Iris pigment epithelial cell (primary cell): Measurements from ENCODE around the gene SUPV3L1.

Experiments used
- DNase-seq: peaks from one replicate; pipeline ENCODE4 v3.0.0-alpha.2; 2011; ENCODE audit warnings: low read depth

The SUPV3L1 gene

DNA sequence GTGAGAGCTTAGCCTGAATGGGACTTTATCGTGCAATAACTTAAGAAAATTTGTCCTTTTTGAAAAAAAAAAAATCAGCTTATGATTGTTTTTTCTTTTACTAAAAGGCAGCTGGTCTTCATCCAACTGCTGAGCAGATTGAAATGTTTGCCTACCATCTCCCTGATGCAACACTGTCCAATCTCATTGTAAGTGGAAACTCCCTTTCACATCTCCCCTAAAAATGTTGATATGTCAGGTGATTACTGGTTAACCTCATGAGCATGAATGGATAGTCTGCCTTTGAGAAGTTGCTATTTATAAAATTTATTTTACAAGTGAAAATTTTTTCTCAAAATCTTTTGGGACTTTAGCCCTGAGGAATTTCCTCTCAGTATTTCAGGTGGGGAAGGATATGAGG lies 22.3 kb downstream of the SUPV3L1 start:
- peak; percentile 73 for DNase-seq

DNA sequence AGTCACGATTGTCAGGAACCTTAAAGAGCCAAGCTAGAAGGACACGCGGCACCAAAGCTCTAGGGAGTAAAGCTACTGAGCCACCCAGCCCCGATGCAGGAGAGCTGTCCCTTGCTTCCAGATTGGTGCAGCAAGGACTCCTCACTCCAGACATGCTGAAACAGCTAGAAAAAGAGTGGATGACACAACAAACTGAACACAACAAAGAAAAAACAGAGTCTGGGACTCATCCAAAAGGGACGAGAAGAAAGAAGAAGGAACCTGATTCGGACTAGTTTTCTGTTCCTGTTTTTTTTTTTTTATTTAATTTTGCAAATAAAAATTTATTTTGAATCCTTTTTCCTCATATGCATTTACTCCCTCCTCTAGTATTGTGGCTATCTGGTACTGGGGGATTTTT lies 28.7 kb downstream of the SUPV3L1 start:
- DNase-seq = no peak

DNA sequence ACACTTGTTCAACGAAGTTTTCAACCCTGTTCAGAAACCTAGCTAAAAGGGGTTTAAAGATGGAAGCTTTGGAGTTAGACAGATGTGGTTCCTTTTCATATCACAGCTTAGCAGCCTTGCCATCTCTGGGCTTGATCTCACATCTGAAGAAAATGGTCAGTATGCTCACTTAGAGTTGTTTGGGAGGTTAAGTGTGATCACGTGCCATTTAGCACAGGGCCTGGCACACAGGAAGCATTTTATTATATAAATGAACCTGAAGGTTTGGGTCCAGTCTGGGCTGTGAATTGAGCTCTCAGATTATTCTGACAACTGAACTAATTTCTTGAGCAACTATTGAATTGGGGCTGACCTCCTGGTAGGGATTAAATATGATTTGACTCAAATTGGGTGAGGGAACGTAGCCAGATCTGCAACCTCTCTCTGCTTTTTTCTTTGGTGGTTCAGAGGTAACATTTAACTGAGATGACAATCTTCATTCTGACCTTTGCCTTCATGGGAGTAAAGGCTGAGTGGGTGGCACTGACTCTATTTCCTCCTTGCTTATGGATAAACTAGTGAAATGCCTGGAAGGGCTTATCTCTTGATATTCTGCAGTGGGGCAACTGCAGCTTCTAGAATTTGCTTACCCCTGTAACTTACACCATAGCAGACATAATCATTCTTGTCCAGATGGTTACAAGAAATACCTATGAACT lies 29.9 kb downstream of the SUPV3L1 start:
- DNase-seq = no peak

DNA sequence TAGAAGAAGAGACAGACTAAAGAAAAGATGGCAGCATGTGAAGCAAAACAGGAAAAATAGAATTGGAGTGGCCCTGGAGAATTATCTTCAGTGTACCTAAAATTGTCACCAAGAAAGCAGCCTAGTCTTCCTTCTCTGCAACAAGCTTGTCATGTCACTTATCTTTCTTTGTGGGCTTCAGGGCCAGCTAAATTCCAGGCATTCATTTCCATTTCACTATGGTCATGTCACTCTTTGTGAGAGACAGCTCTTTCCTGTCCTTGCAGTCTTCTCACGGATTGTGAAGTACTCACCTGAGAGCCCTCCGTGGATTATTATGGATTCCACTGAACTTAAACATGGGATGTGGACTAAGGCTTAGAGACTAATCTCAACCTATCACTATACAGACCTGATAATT lies 31.1 kb downstream of the SUPV3L1 start:
- no peak for DNase-seq

DNA sequence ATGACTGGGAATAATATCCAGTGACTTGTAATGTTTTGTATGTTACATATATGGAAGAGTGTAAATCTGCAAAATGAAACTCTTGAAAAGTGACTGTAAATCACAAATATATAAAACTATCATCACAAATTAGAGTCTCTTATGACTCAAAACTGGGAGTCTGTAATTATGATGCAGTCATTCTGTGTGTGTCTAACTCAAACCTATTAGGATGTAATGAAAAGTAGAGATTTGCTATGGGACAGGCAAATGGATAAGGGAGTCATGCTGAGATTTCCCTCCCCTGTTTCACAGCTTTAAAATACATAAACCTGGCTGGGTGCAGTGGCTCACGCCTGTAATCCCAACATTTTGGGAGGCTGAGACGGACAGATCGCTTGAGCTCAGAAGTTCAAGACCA lies 31.5 kb downstream of the SUPV3L1 start:
- no peak for DNase-seq

DNA sequence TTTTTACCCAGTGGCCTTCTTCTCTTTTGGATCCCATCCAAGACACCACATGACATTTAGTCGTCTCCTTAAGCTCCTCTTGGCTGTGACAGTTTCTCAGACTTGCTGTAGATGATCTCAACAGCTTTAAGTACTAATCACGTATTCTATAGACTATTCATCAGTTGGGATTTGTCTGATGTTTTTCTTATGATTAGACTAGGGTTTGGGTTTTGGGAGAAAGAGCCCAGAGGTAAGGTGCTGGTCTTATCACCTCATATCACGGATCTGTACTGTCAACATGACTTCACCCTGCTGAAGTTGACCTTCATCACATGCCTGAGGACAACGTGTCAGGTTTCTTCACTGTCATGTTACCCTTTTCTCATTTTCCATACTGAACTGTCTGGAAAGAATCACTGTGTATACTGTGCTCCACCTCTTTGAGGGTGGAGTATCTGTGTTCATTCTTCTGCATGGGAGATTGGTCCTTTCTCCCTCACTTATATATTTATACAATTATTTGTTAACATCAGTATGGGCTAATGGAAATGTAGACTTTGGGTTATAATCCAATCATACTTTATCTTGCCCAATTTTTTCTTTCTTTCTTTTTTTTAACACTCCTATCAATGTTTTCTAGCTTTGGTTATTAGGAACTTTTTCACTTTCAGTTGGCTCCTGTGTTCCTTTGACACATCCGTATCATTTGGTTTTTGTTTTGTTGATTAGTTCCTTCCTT lies 33.7 kb downstream of the SUPV3L1 start:
- no peak for DNase-seq

DNA sequence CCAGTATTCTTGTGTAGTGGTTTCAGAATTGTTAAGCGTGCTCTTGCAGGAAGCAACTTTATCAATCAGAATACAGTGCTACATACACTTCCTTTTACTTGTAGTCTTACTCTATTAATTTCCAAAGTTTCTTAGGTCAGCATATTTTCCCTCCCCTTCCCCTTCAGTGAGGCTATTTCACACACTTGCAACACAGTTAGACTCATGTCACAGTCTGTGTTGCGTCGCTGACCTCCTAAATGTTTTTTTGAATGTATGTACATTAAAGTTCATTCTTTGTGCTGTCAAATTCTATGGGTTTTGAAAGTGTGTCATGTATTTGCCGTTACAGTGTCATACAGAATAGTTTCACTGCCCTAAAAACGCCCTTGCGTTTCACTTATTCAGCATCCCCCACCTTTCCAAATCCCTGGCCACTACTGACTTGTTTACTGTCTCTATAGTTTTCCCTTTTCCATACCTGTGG lies 34.7 kb downstream of the SUPV3L1 start:
- DNase-seq = no peak

DNA sequence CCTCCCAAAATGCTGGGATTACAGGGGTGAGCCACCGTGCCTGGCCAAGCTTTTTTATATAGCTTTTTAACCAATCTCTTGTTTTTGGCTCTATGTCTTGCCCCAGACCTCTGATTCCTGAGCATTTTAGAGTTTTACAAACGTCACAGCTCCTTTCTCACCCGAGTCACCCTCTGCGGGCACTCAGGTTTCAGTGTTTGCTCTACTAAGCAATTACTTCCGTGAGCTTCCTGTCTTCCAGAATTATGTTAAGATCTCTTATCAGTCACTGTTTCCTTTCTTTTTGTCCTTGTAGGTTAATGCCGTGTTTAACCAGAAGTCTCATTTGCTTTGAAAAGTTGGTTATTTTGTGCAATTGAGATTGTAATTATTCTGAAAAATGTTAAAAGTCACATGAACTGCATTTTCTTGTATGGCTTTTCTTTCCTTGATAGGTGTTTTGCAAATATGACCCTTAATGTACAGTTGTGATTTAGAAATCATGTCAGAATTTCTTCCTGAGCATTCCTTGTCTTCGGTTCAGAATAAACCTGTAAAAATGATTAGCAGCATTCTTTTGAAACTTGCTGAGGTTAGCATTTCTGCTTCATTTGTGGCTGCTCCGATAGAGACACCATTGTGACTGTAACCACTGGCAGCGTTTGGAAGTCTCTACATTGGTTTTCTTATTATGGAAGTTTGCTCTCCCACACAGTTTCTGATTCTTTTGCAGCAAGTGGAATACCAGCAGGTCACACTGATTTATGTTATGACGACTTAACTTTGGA lies 35.6 kb downstream of the SUPV3L1 start:
- DNase-seq = peak; percentile 38

DNA sequence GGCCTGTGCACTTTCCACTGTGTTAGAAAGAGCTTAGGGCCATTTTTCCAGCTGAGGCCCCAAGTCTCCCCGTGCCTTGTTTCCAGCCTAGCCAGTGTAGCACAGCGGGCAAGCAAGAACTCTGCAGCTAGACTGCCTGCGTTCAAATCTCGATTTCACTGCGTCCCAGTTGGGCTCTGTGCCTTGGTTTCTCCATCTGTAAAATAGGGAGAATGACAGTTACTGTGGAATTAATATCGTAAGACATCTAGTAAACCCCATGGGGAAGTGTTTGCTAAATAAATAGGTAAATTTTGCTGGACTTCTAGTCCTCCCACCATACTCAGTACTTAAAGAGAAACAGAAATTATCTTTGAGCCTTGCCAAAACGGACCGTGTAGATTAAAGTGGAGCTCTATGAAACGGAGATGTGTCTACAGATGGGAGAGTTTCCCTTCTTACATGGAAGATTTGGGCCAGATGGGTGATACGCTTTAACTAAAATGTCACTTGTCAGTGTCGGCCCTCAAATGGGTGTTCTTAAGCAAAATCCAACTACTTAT lies 36.6 kb downstream of the SUPV3L1 start:
- no peak for DNase-seq

DNA sequence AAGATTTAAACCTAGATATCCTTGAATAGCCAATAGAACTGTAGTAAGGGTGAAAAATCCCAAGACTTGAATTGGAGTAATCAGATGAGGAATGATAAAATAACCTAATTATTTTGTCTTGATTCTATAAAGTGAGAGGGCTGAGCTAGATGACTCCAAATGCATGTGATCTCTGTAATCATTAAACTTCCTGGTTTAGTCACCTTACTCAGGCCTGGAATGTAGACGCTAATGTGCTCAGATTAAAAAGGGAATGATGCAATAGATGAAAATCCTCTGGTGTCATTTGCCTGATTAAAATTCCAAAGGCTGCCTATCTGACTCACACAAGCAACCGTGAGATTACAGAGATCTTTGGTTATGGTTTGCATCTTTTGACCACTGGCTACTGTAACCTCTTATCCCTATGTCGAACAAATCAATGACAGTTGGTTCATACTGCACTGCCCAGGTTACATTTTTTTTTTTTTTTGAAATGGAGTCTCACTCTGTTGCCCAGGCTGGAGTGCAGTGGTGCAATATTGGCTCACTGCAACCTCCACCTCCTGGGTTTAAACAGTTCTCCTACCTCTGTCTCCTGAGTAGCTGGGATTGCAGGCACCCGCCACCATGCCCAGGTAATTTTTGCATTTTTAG lies 37.2 kb downstream of the SUPV3L1 start:
- DNase-seq = peak; percentile 84

DNA sequence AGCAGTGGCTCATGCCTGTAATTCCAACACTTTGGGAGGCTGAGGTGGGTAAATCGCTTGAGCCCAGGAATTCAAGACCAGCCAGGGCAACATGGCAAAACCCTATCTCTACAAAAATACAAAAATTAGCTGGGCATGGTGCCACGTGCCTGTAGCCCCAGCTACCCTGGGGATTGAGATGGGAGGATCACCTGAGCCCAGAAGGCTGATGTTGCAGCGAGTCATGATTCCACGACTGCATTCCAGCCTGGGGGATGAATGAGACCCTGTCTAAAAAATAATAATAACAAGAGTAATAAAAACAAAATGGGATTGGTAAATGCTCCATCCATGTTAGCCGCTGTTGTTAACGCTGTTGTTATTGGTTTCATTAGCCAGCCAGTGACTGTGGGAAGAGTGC lies 38.8 kb downstream of the SUPV3L1 start:
- DNase-seq = no peak

DNA sequence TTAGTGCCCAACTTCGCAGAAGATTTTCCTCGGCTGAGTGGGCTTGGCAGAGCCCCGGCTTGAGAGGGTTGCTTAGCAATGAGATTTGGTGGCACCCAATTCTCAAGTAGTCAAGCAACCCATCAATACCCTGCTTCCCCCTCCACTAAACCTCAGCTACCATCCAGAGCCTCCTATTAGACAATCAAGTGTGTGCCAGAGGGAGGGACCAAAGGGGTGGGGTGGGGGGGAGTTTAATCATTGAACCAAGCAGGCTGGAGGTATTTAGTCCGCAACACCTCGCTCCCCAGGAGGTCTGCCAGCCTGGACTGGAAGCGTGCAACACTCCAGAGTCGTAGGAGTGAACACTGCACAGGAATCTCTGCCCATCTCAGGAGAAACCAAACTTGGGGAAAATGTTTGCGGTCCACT lies 40.0 kb downstream of the SUPV3L1 start, which contains the start of gene HKDC1:
Gene HKDC1 (plus strand): TSS at position 292 of the 411 bp plus-strand sequence. CDS start 104 bp downstream, at position 396.
- no peak for DNase-seq

DNA sequence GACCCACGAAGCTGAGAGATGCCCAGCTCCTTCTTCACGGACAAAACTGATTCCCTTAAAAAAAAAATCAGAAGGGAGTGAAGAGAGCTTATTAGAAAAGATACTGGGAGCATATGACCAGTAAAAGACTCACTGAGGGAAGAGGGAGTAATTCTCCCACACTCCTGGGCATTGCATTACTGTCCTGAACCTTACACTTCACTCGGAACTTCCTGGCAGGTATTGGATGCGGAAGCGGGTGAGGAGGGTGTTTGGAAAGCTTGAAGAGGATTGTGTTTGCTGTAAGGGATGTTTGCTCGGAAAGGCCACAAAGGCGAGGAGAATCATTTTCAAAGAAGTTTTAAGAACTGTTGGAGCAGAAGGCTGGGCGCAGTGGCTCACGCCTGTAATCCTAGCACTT lies 40.5 kb downstream of the SUPV3L1 start:
- no peak for DNase-seq

DNA sequence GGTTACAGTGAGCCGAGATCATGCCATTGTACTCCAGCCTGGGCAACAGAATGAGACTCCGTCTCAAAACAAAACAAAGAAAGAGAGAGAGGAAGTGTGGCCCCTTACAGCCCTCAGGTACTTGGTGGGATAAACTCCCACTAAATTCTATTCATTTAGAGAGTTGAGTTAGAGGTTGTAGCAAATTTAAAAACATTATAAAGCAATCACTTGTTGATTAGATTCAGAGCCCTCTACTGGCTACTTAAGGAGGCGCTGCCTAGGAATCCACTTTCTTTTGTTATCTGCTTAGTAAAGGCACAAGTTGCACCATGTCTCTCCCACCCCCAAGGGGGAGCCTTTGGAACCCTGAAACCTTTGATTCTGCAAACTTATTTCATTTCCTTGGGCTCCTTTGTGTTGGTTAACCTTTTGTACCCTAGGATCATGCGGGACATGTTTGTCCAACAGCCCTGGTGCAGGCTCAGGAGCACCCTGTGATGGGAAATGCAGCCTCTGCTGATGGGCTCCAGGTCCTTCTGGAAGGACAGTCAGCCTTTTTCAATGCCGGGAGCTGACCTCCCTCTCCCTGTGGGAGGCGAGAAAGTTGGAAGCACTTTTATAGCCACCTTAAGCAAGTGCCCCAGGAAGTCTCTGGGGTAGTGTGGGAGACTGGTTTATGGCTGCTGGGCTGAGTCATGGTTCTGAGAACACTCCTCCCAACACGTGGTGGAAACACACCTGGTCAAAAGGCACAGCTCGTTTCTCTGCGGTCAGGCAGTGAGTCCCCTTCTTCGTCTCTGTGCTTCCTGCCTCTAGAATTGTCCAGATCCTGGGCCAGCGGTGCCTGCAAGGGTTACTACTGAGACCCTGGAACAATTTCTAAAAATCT lies 42.4 kb downstream of the SUPV3L1 start:
- peak; percentile 77 for DNase-seq

DNA sequence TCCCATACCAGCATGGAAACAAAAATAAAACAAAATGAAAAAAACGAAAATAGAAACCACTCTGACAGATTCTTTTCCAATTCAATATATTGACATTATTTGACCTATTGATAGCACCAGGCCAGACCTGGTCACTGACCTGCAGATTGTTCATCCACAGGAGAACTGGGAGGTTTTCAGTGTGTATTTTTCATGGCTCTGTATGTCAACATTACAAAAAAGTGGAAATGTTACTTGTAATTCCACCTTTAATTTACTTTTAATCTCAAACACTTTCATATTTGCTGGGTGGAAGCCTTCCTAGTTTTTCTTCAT lies 43.0 kb downstream of the SUPV3L1 start:
- no peak for DNase-seq

DNA sequence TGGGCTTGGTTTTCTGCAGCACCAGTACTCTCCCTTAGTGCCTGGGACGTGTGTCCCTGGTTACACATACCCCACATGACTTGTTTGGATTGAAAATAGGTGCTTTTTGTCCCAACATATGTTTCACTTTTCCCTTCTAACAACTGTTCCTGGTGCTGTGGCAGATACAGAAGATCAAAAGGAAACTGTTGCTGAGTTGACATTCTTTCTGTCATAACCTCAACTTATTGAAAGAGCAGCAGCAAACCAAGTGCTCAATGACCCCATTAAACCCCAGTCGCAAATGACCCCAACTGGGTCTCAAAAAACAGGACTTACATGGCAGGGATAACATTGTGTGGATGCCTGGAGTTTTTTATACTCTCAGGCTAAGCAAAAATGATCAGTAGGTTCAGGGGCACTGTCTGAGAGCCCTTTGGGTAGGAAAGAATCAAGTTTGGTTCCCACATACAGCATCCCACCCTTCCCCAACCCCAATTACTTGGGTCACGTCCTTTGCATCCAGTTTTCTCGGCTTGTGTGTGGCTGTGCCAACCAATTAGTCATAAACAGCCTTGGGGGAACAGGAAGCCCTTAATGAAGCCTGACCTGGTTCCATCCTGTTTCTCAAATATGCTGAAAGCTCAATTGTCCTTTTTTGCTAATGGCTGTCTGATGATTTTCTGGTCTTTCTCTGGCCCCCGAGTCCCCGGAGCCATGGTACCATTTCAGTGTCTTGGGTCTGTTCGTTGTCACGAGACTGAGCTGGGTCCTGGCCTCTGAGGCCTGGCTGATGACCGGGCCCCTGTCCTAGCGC lies 45.0 kb downstream of the SUPV3L1 start:
- peak; percentile 27 for DNase-seq

DNA sequence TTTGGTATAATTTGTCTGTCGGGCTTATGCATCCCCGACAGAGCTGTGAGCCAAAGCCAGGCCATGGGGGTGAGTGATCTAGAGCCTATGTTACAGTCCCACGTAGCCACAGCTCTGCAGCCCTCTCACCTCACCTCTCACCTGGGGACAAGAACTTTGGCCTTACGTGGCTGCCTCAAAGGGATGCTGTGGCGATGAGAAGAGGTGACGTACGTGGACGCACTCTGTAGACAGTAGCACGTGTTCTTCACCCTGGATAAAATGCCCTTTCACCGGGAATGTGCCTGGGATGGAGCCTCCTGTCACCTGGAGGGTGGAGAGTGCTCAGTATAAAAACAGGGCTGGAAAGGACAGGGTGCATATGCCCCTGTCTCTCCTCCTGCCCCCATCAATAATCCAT lies 45.6 kb downstream of the SUPV3L1 start:
- no peak for DNase-seq

DNA sequence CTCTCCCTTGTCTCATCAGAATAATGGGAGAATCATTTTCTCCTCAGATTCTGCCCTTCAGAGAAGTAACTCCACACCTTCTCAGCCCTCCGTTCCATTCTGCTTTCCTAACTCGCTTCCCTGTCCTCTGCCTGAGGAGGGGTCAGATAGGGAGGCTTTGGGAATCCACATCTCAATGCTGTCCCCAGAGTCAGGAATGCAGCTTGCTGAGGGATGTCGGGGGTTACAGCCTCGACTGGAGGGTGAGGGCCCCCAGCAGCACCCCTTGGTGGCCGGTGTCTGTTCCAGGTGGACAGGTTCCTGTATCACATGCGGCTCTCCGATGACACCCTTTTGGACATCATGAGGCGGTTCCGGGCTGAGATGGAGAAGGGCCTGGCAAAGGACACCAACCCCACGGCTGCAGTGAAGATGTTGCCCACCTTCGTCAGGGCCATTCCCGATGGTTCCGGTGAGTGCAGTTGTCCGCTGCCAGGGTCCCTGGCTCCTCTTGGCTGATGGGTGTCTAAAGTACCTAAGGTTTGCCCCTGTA lies 47.0 kb downstream of the SUPV3L1 start:
- no peak for DNase-seq

DNA sequence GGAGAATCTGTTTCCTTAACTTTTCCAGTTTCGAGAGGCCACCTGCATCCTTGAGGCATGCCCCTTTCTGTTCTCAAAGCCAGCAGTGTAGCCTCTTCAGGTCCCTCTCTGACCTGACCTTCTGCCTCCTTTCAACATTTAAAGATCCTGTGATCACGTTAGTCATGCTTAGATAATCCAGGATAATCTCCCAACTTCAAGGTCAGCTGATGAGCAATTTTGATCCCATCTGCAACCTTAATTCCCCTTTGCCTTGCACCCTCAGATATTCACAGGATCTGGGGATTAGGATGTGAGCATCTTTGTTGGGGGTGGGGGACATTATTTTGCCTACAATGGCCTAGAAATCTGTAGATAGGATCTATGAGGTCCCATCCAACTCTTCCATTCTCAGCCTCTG lies 48.1 kb downstream of the SUPV3L1 start:
- no peak for DNase-seq

DNA sequence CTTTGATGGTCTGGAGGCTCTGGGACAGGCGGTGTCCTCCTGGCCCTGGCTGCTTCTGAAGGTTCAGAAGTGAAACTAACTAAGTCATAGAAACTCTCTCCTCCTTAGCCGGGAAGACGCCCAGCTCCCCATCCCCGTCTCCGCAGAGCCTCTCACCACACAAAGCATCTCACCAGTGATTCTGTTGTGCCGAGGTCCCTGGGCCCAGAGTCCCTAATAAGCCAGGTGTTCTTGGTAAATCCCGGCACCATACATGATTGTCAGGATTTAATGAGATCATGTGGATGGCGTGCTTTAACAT lies 49.5 kb downstream of the SUPV3L1 start:
- no peak for DNase-seq
